Activated T-helper 9 cell treated with anti-CD3 and anti-CD28 coated beads, Interleukin-2, amount 50 U/mL, for 16 hours (primary cell): ENCODE results near the gene ACHE.

Source experiments
- DNase-seq: peaks from one replicate; pipeline ENCODE4 v3.0.0-alpha.2; 2020; ENCODE audit warnings: low read depth

Gene ACHE

DNA sequence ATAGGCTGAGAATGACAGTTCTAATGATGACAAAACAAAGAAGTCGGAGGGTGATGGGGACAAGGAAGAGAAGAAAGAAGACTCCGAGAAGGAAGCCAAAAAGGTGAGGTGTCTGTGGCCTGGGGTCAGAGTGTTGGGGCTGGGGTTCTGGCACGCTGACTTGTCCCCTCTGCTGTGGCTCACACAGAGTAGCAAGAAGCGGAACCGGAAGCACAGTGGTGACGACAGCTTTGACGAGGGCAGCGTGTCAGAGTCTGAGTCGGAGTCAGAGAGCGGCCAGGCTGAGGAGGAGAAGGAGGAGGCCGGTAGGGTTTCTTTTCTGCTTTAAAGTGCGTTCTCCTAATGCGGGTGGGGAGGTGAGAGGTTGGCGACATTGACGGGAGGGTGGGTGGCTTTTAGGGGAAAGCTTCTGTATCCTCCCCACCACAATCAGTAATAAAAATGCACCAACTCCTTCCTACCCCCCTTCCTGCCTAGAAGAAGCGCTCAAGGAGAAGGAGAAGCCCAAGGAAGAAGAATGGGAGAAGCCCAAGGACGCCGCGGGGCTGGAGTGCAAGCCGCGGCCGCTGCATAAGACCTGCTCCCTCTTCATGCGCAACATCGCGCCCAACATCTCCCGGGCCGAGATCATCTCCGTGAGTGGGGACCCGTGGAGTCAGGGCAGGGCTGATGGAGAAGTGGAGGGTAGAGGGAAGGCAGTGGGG, 10.8 kb downstream of the ACHE start:
- DNase-seq: no peak

DNA sequence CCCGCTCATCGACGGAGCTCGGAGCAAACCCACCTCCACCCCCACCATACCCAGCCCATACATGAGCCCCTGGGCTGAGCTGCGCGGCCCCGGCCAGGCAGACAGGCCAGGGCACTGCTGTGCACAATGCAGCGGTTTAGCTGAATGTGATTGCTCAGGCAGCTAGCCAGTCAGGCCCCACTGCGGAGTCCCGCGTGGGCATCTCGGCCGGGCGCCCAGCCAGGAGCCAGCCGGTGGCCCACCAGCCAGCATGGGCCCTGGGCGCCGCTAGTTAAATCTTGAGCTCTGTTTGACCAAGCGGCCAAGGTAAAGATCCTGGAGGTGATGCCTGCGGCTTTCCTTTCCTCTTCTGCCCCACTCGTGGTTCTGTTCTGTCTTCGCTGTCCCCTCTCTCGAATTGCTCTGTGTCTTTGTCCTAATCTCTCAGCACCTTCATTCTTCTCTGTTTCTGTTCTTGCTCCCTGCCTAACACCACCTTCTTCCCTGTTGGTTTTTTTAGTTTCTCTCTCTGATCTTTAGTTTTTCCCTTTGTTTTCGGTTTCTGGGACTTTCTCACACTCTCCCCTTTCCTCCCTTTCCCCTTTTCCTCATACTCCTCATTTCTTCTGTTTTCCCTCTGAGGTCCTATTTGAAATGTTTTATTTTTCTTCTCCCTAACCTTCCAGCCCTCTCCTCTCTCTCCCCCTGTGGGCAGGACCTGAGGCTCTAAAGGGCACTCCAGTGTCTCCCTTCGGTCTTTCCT, 12.7 kb downstream of the ACHE start:
- DNase-seq: no peak

DNA sequence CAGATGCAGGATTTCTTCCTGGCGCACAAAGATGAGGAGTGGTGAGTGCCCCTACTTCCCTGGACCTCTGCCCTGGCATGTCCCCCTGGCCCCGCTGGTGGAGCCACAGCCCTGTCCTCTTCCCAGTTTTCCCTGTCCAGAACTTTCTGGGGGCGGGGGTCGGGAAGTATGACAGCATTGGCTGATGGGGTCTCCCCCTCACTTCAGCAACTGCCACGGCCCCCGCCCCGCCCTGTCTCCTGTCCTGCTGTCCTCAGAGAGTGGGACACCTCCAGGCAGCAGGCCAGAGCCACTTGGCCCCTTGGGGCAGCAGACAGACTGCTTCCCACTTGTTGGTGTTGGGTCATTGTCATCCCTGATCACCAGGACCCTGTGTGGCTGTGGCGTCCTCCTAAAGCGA, 13.5 kb downstream of the ACHE start:
- DNase-seq: no peak

DNA sequence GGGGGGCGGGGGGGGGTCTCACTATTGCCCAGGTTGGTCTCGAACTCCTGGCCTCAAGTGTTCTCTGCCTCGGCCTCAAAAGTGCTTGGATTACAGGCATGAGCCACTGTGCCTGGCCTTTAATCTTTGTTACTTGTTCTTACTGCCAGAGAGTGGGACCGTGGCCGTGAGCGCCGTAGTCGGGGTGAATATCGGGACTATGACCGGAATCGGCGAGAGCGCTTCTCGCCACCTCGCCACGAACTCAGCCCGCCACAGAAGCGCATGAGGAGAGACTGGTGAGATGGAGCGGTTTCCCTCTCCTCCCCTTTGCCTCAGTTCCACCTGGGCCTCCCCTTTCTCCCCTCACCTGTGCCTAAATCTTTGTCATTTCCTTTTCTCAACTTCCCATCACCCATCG, 14.6 kb downstream of the ACHE start:
- DNase-seq: no peak

DNA sequence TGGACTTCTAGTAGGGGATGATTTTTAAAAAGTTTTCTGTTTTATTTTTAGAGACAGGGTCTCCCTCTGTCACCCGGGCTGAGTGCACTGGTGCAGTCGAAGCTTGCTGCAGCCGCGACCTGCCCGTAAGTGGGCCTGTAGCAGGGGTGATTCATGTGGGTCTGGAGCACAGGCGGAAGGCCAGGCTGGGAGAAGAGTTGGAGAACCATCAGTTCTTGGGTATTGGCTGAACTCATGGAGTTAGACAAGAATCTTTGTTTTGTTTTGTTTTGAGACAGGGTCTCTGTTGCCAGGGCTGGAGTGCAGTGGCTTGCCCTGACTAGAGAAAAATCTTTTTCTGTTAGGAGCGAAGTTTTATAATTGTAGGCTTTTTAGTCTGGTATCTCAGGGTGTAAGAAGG, 15.0 kb downstream of the ACHE start:
- no peak for DNase-seq

DNA sequence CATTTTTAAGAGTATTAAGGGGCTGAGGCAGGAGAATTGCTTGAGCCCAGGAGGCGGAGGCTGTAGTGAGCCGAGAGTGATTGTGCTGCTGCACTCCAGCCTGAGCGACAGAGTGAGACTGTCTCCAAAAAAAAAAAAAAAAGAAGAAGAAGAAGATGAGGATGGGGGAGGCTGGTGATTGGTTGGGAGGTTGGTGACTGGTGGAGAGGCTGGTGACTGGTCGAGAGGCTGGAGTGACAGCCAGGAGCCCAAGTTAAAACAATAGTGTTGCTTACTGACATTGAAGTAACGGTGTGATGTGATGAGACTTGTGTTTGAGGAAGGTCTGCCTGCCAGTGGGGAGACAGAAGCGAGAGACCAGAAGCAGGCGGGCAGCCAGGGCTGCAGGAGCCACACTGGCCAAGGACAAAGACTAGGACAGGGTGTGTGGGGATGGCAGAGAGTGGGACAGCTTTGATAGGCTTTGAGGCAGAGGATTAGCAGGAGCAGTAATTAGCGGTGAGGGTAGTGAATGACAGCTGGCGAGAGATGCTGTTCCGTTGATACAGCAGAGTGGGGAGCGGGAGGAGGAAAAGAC, 15.9 kb downstream of the ACHE start:
- DNase-seq: no peak

DNA sequence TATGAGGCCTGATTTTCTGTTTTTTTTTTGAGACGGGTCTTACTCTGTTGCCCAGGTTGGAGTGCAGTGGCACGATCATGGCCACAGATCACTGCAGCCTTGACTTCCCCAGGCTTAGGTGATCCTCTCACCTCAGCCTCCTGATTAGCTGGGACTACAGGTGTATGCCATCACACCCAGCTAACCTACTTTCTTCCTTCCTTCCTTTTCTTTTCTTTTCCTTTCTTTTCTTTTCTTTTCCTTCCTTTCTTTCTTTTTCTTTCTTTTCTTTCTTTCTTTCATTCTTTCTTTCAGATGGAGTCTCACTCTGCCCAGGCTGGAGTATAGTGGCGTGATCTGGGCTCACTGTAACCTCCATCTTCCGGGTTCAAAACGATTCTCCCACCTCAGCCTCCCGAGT, 17.0 kb downstream of the ACHE start:
- DNase-seq: no peak

DNA sequence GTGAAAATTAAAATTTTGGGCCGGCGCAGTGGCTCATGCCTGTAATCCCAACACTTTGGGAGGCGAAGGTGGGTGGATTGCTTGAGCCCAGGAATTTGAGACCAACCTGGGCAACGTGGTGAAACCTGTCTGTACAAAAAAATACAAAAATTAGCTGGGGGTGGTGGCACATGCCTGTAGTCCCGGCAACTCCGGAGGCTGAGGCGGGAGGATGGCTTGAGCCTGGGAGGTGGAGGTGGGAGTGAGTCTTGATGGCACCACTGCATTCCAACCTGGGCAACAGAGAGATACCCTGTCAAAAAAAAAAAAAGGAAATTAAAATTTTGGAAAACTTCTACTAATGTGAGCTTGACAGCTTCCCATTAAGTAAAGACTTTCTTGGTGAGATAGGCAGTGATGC, 17.7 kb downstream of the ACHE start:
- no peak for DNase-seq

DNA sequence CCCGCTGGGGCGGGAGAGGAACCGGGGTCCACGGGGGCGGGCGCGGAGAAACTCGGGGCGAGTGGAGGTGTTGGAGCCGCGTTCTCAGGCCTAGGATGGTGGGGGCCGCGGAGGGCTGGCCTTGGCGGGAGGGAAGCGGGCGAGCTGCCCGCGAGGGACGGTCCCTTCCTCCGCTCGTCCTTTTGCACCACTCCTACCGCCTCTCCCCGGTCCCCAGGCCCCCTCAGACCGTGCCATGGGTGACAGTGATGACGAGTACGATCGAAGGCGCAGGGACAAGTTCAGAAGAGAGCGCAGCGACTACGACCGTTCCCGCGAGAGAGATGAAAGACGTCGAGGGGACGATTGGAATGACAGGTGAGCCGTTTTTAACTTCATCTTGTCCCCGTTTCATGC, 20.3 kb downstream of the ACHE start:
- DNase-seq: no peak

DNA sequence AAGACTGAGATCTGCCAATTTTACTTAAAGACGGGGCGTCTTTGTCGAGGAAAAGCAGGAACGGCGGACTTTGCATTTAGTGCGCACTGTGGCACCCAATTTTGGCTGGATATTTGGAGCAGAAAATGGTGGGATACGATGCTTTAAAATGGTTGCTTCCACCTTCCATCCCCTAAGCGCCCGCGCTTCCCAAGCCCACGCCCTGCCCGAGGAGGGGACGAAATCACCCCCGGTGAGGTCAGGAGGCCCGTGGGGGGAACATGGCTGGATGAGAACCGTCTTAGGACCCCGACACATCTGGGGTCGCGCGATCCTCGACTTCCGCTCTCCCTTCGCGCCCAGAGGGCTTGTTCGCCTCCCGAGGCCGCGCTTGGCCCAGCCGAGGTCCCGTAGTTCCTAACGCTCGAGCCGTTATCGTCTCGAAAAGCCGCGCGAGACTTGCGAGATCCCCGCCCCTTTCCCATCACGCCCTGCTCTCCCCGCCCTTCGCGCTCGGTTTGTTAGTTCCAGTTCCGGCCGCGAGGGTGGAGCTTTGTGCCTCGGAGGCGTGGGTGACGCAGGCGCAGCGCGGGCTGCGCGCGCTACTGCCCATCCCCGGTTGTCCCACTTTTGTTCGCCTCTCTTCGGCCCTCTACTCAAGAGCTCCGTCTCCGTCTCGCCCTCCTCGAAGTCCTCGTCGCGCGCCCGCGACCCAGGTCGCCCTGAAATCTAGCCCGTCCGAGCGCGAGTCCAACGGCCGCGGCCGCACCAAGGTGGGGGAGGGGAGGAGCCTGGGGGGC, 20.9 kb downstream of the ACHE start, which contains the start of gene SRRT:
SRRT (plus strand) TSS at position 527 of the 779 bp plus-strand sequence. CDS start 488 bp downstream, outside the sequence.
- peak; percentile 98 for DNase-seq

DNA sequence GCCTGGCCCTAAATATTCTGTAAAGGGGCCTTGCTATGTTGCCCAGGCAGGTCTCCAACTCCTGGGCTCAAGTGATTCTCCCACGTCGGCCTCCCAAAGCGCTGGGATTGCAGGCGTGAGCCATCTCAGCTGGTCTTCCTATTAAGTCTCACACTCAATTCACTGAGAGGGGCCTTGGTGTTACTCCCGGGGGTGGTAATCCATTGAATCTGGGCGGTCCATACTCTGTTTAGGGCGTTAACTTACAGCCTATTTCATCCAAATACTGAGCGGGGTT, 21.4 kb downstream of the ACHE start:
- DNase-seq: no peak

DNA sequence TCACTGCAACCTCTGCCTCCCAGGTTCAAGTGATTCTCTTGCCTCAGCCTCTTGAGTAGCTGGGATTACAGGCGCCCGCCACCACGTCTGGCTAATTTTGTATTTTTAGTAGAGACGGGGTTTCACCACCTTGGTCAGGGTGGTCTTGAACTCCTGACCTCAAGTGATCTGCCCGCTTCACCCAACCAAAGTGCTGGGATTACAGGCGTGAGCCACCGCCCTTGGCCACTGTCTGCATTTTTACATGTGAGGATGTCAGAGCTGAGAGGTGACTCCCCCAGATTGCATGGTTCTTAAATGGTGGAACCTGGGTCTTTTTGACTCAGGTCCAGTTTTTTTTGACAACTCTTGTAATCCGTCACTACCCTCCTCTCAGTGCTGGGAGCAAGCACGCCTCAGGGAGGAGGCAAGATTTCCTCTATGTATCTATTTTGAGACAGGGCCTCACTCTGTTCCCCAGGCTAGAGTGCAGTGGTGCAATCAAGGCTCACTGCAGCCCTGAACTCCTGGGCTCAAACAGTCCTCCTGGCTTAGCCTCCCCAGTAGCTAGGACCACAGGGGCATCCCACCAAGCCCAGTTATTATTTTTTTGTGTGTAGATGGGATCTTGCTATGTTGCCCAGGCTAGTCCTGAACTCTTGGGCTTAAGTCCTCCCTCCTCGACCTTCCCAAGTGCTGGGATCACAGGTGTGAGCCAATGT, 21.9 kb downstream of the ACHE start:
- no peak for DNase-seq

DNA sequence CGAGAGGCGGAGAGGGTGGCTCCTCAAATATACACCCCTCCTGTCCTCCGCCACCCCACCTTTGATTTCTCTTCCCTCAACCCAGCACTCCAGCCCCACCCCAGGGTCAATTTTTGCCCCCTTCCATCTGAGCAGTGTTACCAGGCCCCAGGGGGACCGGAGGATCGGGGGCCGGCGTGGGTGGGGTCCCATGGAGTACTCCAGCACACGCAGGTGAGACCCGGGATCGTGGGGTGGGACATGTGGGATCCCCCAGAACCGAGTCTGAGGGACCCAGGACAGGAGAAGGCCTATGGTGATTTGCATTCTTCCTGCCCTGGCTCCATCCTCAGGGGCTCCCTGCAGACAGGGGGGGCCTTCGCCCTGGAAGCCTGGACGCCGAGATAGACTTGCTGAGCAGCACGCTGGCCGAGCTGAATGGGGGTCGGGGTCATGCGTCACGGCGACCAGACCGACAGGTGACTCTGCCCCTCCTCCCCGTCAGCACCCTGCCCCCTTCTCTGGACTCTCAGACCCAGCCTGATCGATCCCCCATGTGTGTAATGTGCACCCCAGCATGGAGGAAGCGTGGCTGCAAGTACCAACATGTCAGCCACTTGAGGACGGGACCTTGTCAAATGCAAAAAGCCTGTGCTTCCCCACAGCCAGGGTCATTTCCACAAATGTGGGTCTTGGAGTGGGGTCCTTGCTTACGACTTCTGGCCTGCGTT, 27.8 kb downstream of the ACHE start:
- DNase-seq: no peak

DNA sequence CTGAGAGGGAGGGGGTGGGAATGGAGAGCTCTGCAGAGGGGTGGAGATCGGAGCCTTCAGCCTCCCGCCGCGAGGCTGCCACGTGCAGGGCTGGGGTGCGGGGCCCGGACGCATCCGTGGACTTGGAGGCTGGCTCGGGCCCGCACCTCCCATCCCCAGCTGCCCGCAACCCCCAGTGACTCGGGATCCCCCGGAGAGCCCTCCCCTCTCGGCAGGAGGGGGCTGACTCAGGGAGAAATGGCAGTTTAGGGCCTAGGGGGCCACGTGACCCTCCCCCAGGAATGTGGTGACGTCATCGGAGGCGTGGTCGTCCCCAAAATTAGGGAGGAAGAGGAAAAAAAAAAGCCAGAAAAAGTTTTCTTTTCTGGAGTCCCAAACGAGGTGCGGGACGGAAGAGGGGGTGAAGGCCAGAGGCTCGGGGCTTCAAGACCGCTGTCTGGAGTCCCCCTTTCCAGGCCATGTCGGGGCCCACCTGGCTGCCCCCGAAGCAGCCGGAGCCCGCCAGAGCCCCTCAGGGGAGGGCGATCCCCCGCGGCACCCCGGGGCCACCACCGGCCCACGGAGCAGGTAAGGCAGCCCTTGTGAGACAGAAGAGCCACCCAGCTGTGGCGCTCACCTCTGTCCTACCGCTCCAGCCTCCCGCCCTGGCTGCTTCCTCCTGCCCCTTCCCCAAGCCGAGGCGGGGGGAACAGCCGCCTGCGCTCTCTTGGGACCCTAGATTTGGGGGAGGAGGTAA, 28.5 kb downstream of the ACHE start, which contains the start of gene TRIP6:
TRIP6 (plus strand) TSS at position 348 of the 736 bp plus-strand sequence; CDS start at position 459, 111 bp downstream.
- peak; percentile 50 for DNase-seq

DNA sequence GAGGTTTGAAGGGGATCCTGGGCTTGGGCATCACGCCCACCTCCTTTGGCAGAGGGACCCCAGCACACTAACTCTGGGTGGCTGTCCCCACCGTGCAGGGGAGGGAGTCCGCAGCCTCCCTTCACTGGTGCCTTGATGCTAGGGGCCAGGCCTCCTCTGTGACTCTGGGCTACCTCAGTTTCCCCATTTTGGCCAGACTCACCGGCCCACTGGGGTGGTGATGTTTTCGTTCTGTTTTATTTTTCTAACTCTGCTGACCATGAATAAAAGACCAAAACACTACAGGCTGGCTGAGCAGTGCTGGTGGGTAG, 29.0 kb downstream of the ACHE start:
- no peak for DNase-seq

DNA sequence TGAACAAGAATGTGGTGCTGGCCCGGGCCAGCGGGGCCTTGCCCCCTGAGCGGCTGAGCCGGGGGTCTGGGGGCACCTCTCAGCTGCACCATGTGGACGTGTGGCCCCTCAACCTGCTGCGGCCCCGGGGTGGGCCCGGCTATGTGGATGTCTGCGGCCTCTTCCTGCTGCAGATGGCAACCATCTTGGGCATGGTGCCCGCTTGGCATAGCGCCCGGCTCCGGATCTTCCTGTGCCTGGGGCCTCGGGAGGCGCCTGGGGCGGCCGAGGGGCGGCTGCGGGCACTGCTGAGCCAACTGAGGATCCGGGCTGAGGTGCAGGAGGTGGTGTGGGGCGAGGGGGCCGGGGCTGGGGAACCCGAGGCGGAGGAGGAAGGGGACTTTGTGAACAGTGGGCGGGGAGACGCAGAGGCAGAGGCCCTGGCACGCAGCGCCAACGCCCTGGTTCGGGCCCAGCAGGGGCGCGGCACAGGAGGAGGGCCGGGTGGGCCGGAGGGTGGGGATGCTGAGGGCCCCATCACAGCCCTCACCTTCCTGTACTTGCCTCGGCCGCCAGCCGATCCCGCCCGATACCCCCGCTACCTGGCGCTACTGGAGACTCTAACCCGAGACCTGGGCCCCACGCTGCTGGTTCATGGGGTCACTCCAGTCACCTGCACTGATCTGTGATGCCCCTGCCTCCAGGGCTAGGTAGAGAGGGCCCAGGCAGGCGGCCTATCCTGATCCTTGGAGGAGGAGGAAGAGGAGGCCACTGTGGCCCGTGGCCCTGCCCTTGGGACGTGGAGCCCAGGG, 29.6 kb downstream of the ACHE start:
- no peak for DNase-seq

DNA sequence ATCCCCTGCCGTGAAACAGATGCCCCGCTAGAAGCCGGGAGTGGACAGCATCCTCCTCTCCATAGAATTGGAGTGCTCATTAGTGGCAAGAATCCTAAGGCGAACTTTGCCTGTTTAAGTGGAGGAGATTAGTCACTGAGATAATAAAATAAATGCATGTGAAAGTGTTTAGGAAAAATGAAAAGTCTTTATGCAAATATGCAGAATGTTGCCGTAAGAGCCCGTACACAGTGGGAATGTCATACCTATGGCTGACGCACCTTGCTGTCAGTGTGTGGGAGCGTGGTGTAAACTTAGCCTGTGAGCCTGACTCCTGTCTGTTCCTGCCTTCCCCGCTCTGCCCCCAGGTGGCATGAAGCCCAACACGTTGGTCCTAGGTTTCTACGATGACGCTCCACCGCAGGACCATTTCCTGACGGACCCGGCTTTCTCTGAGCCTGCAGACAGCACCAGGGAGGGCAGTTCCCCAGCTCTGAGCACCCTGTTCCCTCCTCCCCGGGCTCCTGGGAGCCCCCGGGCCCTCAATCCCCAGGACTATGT, 30.2 kb downstream of the ACHE start:
- no peak for DNase-seq

DNA sequence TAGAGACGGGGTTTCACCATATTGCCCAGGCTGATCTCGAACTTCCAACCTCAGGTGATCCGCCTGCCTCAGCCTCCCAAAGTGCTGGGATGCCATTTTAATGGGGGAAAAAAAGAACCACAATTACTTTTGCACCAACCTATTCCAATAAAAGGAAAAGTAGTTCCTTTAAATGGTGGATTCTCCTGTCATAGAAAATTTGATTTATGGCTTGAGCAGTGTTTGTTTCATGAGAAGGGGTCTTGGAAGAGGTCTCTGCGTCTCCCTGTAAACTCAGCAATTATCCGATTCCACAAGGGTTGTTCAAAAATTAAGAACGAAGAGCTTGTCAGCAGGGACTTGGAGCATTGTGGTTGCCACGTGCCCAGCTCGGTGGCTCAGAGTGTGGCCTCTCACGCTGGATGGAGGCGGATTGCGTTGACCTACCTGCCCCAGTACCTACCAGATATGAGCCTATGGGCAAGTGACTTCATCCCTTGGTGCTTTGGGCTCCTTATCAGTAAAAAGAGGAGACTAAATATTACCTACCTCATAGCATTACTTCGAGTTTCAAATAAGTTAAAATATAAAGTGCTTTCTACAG, 31.3 kb downstream of the ACHE start:
- DNase-seq: no peak

DNA sequence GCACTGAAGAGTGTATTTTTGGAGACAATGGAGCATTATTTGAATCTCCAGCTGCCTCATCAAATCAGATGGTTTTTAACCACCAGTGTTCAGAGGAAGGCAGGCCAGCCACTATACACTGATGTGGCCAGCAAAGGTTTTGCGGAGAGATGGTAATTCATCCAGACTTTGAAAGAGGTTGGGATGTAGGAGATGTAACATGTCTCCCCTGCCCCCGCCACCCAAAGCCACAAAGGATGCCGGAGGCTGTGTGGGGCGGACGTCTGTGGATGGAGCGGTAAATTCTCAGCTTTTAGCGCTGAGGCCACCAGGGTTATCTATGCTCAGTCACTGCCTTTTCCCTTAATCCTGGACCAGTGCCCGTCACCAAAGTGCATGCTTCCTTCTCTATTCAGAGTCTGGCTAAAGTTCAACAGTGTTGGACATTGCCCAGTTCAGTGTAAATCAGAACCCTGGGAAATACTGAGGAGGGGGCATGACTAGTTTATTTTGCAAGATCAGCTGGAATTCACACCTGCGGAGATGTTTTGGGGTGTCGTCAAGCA, 32.2 kb downstream of the ACHE start:
- DNase-seq: no peak
